GM19099 (cell line): ENCODE measurements around the gene ASIC1.

ENCODE experiments used
- POLR2A ChIP-seq: IDR thresholded peaks from 3 replicates; pipeline ENCODE4 v1.6.1; 2011; ENCODE audit warnings: low read depth; ENCODE audit not compliant: insufficient read length; ENCODE audit errors: extremely low read depth

Gene ASIC1

DNA sequence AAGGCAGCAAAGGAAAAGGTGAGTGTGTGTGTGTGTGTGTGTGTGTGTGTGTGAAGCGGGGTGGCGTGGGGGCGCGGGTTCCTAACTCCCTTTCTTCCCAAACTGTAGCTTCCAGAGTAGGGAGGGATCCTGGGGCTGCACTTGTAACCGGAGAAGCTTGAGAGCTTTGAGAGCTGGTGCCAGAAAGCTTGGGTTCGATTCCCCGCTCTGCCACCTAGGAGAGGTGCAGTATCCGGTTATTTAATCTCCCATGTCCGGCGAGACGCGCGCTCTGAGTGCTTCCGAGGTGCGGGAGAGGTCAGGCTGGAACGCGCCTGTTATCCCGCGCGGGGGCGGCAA lies 24.9 kb upstream of the ASIC1 start:
- TF ChIP-seq POLR2A, result no peak

DNA sequence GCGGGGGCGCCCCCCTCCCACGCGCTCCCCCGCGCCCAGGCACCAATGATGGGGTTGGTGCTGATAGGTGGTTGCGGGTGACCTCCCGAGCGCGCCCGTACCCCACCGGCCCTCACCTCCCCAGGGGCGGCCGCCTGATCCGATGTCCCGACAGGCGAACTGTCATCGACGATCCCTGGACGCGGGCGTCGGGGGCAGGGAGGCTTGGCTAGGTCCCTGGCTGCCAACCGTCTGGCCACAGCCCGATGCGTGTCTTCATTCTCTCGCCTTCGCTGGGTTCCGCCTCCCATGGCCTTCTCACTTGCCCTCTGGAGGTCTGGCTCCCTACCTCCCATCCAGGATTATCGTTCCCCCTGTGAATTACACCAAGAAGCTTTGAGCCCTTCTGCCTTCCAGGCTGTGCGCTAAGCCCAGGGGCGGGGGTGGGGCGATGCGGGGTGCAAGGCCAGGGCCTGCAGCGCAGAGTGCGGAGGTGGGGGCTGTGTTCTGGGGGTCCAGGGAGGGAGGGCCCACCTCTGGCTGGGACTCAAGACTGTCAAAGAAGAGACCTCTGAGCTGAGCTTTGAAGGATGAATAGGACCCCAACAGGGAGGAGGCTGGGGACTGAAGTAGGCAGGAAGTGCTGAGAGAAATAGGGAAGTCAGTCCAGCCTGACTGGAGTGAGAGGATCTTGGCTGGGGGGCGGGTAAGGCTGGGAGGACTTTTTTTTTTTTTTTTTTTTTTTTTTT lies 24.4 kb upstream of the ASIC1 start:
- no peak for TF ChIP-seq POLR2A

DNA sequence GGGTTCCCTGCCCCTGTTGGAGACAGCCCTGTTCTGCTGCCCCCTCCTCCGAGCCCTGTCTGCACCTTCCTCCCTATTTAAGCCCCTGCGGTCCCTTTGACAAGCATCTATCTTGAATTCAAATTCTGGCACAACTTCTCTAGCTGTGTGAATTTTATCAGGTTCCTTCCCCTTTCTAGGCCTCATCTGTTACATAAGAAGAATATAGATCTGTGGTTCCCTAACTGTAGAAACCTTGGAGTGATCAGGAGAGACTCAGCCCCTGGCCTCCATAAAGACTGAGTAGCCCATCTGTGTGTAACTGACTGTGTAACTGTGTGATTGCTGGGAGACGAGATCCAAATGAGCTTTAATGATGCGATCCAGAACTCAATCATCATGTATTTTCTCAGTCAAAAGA lies 19.1 kb upstream of the ASIC1 start:
- TF ChIP-seq POLR2A, result no peak

DNA sequence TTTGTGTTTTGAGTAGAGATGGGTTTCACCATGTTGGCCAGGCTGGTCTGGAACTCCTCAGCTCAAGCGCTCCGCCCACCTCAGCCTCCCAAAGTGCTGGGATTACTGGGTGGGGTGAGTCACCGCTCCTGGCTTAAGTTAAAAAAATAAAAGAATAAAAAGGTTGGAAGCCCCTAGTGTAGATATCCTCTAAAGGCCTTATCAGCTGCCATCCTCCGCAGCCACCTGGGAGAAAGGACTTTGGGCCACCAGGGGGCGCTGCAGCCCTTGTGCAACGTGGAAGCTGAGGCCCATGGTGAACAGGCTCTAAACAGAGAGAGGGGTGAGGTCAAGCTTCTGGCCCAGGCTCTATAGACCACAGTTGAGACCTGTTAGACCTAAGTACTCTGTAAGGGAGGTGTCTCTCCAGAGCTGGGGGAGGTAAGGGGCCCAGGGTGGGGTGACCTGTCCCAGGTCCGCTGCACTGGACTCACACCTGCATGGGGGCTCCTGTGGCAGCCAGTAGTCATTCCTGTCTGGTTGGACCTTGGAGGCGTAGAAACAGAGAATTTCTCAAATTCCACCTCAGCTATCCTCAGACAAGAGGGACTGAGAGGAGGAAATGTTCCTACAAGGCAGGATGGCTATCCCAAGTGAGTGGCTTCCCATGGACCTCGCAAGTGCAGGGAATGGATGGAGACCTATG lies 18.1 kb upstream of the ASIC1 start:
- TF ChIP-seq POLR2A, result no peak

DNA sequence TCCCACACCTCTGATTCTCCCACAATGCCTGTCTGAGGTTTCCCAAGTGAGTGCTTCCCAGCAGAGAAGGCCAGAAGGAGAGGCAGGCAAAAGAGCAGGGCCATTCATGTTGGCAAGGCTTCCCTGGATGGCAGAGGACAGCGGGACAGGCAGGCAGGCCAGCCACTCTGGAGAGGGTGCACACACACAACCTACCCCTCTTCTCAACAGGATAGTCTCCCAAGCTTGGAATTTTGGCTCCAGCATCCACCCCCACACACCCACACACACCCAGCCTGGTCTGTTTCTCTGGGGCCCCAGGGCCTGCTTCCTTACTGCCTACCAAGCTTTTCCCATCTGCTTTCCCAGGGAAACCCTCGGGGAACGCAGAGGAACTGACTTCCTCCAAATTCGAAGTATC lies 16.7 kb upstream of the ASIC1 start:
- no peak for TF ChIP-seq POLR2A

DNA sequence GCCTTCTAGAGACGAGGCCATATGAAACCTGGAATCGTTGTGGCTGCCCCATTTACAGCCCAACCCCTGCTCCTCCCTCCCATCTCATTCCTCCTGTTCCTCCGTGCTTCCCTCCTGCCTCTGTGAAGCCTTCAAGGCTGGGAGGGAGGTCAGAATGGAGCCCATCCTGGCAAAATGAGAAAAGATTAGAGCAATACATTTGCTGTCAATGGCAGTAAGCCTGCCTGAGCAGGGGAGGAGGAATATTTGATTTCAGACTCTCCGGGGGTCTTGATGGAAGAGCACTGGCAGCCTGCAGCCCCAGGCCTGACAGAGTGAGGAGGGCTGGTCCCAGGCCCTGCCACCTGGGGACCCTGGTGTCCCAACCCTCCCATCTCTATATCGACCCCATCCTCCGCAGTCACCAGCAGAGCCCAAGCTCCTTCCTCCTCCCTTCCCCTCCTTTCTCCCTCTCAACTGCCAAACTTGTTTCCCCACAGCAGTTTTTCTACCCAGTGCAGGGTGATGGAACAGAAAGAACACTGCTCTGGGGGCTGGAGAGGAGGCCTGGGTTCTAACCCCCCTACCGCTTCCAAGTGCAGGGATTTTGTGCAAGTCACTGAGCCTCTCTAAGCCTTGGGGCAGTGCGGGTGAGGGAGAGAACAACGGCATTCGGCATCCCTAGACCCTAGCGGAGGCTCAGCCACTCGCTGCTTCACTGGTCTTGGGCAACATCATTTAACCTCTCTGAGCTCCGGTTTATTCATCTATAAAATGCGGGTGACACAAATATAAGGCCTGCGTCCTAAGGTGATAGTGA lies 16.1 kb upstream of the ASIC1 start:
- no peak for TF ChIP-seq POLR2A

DNA sequence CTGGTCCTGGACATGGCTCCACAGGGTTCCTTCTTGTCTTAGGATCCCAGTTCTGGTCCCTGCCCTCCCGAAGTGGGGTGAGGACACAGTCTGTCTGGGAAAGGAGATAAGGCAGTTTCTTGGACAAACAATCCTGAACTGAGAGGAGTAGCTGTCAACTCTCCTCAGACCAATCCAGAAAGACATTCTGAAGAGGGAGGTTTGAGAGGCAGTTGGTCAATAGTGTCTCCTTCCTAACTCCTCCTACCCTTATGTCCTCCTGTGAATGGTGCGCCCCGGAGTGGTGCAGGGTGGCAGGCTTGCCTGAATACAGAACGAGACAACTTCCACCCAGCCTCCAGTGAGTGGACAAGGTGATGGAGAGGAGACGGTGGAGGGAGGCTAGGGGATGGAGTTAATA lies 15.4 kb upstream of the ASIC1 start:
- TF ChIP-seq POLR2A, result no peak

DNA sequence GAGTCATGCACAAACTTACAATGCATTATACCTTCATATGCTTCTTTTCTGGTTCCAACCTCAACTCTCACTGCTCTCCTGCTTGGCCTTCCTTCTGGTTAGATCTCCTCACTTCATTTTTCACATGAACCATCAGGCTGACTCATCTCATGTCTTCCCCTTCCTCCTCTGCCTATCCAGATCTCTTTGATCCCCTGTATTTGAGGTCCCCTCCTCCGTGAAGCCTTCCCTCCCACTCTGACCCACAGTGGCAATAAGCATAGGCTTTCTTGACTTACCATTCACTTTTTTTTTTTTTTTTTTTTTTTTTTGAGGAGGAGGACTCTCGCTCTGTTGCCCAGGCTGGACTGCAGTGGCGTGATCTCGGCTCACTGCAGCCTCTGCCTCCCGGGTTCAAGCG lies 14.7 kb upstream of the ASIC1 start:
- no peak for TF ChIP-seq POLR2A

DNA sequence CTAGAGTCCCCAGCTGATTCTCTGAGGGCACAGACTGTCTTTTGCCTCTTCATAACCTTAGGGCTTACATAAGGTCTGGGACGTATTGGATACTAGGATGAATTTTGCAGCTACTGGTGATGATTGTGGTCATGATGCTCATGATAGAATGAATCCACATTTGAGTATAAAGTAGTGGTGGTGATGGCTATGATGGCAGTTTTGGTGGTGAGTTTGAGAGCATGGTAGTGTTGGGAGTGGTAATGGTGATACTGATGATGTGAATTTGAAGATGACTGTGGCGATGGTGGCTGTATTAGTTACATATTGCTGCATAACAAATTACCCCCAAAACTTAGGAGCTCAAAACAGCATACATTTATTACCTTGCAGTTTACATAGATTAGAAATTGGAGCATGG lies 14.1 kb upstream of the ASIC1 start:
- TF ChIP-seq POLR2A, result no peak

DNA sequence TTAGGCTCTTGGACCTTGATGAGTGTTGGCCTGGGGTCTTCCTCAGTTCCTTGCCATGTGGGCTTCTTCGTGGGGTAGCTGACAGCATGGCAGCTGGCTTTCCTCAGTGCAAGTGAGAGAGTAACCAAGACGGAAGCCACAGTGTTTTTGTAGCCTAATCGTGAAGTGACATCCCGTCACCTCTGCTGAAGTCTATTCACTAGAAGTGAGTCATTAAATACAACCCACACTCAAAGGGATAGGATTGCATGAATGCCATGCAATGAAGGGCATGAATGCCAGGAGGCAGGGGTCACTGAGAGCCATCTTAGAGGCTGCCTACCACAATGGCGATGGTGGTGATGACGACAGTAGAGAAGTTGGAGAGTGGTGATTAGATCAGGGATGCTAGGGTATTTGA lies 13.5 kb upstream of the ASIC1 start:
- no peak for TF ChIP-seq POLR2A

DNA sequence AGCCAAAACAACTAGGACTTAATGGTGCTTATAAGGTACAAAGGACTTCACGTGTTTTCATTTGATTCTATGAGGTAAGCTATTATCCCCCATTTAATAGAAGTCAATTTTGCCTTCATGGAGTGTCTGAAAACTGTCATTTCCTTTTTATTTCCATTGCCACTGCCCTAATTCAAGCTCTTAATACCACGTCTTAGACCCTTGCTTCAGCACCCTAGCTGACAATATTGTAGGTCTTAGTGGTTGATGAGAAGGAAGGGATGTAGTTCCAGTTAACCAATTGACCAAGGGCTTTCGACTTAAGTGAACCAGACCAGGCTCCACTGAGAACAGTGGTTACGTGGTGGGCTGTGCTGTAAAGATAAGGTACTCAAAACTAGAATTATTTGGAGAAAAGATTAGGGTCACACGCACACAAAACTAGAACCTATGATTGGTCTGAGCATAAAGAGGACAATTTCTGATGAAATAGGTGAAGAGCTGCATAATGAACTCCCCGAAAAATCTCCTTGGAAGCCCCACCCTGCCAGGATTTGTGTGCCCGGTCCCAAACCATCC lies 9.6 kb upstream of the ASIC1 start:
- TF ChIP-seq POLR2A, result no peak

DNA sequence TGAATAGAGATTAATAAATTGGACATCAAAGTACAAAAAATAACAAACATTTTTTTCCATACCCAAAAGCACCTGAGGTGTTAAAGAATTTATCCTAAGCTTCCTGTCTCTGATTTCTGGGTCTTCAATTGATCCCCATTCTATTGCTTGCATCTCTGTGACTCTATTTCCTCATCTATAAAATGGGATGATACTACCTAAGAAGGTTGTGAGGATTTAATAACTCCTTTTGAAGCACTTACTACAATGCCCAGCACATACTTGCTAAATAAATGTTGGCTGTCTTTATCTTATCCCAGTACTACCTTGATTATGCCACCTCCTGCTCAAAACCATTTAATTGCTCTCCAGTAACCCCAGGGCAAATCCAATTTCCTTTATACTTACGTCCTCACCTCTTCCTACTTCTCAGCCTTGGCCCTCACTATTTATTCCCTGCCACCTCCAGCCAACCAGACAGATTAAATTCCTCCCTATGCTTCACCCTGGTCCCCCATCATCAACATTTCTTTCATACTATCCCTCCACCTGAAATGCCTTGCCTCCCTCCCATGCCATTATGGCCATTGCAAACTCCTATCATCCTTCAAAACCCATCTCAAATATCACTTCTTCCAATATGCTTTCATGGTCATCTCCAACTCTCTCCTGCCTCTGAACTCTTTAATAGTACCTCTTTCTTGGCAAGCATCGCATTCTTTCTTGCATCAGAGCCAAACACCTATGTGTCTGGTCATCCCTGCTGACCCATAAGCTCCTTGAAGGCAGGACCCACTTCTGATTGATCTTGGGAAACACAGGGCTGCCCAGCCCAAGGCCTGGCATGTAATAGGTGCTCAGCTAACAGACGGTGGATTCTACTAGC lies 7.9 kb upstream of the ASIC1 start:
- TF ChIP-seq POLR2A, result no peak

DNA sequence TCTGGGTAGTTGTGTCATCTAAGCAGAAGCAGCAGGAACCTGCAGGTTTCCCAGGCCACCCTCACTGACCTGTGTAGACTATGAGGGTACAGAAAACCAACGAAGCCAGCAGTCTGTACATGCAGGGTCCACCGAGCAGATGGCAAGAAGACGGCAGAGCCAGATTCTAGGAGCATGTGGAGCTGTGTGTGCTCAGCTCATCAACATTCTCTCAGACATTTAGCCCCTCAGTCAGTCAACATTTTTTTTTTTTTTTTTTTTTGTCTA lies 7.3 kb upstream of the ASIC1 start:
- no peak for TF ChIP-seq POLR2A

DNA sequence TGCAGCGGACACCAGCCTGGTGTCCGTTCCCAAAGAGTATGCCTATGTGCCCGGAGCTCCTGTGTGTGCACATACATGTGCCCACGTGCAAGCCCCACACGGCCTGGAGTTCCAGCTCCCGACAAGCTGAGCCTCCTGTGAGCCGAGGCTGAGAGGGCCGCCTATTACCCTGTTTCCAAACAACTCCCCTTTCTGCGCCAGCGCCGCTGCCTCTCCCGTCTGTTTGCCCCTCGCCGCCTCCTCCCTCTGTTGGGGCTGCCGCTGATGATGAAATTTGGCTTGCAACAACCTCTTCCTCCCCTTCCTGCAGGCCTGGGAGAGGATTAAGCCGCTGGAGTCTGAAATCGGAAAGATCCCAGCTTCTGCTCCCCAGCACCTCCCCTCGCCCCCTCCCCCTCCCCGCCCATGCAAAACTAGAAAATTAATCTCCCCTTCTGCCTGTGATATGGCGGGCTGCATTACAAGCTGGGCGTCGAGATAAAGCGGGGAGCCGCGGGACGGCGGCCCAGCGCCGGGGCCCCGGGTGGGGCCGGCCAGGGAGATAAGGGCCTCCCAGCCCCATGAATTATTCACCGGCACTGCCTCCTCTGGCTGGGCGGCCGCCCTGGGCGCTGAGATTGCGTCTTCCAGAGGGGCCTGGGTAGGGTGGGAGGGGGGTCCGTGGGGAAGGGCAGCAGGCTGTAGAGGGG lies 6.8 kb upstream of the ASIC1 start:
- TF ChIP-seq POLR2A, result no peak
